HG02798 (cell line): Measurements from ENCODE around the gene HS3ST4.

Source experiments
- ATAC-seq: cut with Tn5 transposase; IDR thresholded peaks from one replicate; pipeline ENCODE4 v1.9.1; 2021; ENCODE audit warnings: mild to moderate bottlenecking; ENCODE audit not compliant: unreplicated experiment, poor library complexity

Gene HS3ST4

DNA sequence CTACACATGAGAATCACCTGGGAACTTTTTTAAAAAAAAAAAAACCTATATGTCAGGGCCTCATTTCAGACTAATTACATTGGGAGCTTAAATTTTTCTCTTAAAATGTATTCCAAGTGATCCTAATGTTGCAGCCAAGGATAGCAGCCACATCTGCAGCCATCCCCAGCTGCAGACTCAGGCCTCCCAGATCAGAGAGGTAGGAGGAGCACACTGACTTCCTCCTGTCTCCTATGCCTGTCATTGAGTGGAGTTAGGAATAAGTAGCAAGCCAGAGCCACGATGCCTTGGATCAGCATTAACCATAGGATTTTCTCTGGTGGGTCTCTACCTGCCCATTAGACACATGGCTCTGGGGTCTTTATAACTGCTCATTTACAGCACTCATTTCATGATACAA lies 463.5 kb downstream of the HS3ST4 start:
- no peak for ATAC-seq

DNA sequence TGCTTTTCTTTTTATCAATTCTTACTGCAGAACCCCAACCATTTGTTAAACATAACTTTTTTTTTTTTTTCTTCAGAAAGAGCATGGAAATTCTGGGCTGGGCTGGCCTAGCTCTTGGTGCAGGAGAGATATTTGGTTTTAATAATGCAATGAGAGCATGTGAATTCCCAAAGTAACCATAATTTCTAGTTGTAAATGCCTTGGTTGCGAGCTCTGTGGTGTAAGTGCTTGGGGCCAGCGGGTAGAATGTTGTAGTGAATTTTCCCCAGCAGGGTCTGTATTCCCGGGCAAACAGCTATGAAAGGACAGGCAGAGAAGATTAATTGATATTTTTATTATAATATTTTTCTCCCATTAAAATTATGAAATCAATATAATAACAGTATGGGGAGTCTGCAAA lies 465.6 kb downstream of the HS3ST4 start:
- ATAC-seq: no peak

DNA sequence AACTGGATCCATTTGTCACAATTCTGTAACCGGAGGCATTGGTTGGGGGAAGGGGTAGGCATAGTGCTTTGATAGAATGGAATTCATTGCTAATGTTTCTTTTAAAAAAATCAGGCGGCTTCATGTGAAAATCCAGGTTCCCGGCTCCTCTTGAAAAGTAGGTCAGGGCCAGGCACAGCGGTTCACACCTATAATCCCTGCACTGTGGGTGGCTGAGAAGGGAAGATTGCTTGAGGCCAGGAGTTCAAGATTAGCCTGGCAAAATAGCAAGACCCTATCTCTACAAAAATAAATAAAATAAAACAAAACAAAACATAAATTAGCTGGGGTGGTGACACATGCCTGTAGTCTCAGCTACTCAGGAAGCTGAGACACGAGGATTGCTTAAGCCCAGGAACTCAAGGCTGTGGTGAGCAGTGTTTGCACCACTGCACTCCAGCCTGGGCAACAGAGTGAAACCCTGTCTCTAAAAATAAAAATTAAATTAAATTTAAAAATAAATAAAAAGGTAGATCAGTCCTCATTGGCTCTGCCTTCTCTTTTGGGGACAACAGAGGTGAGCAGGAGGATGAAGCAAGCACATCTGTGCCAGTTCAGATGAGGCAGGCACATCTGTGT lies 466.5 kb downstream of the HS3ST4 start:
- ATAC-seq: no peak

DNA sequence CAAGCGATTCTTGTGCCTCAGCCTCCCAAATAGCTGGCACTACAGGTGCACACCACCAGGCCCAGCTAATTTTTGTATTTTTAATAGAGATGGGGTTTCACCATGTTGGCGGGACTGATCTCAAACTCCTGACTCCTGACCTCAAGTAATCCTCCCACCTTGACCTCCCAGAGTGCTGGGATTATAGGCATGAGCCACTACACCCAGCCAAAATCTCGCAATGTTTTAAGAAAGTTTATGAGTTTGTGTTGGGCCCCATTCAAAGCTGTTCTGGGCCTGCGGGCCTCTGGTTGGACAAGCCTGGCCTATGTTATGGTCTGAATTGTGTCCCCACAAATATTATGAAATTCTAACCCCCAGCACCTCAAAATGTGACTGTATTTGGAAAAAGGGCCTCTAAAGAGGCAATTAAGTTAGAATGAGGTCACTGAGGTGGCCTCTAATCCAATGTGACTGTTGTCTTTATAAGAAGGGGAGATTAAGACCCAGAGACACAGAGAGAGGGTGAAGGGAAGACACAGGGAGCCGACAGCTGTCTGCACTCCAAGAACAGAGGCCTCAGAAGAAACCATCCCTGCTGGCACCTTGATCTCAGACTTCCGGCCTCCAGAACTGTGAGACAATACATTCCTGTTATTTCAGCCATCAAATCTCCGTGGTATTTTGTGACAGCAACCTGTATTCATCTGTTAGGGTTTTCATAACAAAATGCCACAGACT lies 469.9 kb downstream of the HS3ST4 start:
- no peak for ATAC-seq

DNA sequence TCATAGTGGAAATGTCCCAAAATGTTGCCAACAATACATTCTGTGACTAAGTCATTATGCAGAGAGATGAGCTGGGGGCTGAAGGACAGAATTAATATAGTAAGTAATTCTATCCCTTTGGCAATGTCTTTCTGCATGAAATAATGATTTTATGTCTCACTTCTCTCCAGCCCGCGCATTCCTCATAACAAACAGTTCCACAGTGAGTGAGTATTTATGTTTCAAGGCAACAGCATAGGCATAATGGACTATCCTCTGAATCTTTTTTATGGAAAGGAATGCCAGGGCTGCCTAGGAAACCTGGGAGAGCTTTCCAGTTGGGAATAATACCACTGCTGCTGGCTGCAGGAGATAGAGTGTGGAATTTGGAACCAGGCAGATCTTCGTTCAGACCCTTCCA lies 477.7 kb downstream of the HS3ST4 start:
- ATAC-seq: no peak

DNA sequence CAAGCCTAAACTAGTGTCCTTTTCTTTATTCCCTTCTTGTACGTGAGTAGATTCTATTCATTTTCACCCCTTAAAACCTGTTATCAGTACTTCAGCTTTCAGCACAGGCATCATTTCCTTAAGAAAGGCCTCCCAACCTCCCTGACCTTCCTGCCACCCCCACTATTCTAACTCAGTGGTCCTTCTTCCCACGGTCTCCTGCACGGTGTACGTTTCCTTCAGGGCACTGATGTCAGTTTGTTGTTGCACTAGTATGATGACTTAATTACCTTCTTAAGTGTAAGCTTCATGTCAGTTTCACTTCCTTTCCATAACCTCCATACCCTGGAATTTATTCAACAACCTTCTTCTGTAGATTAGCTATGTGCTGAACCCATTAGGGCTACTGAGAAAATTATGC lies 484.2 kb downstream of the HS3ST4 start:
- no peak for ATAC-seq

DNA sequence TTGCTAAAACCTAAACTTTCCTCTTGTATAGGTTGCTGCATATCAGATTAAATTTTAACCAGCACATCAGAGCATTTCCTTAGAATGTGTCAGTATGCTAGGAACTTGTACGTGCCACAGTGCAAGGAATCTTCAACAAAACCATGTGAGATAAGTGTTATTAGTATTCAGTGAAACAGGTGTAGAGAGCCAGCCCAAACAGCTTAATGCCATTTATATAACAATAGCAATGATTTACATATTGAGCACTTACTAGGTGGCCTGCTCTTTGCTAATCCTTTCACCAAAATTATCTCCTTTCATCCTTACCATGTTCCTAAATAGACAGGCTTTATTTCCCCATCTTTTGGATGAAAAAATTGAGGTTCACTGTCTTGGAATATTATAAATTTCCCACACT lies 485.7 kb downstream of the HS3ST4 start:
- no peak for ATAC-seq

DNA sequence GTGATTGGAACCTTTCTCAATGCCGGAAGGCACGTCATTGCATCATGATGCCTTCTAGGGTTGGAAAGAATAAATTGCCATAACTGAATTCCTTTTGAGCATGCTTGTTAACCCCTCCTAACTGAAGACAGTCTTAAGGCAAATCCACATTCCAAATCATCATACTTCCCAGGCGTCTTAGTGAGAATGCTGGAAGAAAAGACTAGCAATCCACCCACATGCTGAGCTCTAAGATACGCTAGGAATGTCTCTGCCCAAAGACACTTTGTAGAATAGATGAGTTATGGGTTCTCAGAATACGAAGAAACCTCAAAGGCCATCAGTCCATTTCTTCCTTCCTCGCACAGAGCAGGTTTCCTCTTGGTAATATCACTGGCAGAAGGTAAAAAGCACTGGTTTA lies 486.5 kb downstream of the HS3ST4 start:
- no peak for ATAC-seq

DNA sequence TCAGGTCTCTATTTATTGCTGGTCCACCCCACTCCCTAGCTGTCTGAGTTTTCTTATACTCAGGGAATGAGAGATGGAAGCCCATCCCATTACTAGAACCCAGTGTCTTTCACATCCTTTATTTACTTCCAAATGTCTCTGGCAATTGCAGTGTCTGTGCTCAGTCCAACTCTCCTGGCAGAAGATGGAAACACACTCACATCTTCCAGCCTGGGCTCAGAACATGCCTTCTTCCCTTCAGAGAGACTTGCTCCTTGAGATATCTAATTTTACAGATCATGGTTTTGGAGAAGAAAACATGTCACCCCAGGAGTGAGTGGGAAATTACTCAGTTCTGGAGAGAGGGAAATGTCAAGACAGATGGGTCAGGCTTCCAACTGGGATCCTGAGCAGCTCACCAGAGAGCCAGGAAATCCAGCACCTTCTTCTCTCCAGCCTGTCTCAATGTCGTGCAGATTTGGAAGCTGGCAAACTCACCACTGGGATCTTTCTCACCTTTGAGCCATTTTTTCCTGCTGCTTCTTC lies 494.4 kb downstream of the HS3ST4 start:
- ATAC-seq: no peak
